Measurements from ENCODE around the gene CASKIN1.

CASKIN1 gene

DNA sequence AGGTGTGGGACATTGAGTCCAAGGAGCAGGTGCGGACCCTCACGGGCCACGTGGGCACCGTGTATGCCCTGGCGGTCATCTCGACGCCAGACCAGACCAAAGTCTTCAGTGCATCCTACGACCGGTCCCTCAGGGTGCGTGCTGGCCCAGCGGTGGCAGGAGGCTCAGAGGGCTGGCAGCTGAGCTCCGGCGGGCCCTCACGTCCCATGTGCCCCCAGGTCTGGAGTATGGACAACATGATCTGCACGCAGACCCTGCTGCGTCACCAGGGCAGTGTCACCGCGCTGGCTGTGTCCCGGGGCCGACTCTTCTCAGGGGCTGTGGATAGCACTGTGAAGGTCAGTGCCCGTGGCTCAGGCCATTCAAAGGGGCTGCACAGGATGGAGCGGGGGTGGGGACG lies 20.4 kb downstream of the CASKIN1 start:
- Histone ChIP-seq H3K4me1 (ENCODE audit: insufficient read depth, low read length) (no peaks in the 10 kb centered on the region), H3K4me3 (ENCODE audit: low read depth in 1 of 2, low read length in 2 of 2) (no peak overlapping the region), H3K27ac (ENCODE audit: low read depth, low read length) (no peak overlapping the region), H3K9ac (ENCODE audit: low read length) (no peak overlapping the region), H3K36me3 (ENCODE audit: insufficient read depth, low read length) (peaks cover 33% of the 10 kb centered on the region), H3K9me3 (ENCODE audit: low read length) (no peaks in the 10 kb centered on the region), H3K27me3 (ENCODE audit: control insufficient read depth in 1 of 2, insufficient read depth in 2 of 2, low read length in 2 of 2) (no peaks in the 10 kb centered on the region)

DNA sequence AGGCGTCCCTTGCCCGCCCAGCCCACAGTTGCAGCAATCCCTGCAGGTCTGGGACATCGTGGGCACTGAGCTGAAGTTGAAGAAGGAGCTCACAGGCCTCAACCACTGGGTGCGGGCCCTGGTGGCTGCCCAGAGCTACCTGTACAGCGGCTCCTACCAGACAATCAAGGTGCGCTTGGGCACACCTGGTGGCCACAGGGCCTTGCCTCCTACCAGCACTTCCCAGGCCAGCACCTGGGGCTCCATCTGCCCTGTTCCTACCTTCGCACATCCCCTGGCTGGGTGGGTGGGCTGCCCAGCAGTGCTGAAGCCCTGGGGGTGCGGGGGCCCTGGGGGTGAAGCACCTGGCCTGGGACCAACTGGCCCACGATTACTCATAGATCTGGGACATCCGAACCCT lies 21.0 kb downstream of the CASKIN1 start:
- Histone ChIP-seq H3K27me3 (ENCODE audit: control insufficient read depth in 1 of 2, insufficient read depth in 2 of 2, low read length in 2 of 2) (no peaks in the 10 kb centered on the region), H3K4me1 (ENCODE audit: insufficient read depth, low read length) (no peaks in the 10 kb centered on the region), H3K36me3 (ENCODE audit: insufficient read depth, low read length) (peaks cover 33% of the 10 kb centered on the region), H3K27ac (ENCODE audit: low read depth, low read length) (no peak overlapping the region), H3K9me3 (ENCODE audit: low read length) (no peaks in the 10 kb centered on the region), H3K9ac (ENCODE audit: low read length) (no peak overlapping the region), H3K4me3 (ENCODE audit: low read depth in 1 of 2, low read length in 2 of 2) (no peak overlapping the region)

DNA sequence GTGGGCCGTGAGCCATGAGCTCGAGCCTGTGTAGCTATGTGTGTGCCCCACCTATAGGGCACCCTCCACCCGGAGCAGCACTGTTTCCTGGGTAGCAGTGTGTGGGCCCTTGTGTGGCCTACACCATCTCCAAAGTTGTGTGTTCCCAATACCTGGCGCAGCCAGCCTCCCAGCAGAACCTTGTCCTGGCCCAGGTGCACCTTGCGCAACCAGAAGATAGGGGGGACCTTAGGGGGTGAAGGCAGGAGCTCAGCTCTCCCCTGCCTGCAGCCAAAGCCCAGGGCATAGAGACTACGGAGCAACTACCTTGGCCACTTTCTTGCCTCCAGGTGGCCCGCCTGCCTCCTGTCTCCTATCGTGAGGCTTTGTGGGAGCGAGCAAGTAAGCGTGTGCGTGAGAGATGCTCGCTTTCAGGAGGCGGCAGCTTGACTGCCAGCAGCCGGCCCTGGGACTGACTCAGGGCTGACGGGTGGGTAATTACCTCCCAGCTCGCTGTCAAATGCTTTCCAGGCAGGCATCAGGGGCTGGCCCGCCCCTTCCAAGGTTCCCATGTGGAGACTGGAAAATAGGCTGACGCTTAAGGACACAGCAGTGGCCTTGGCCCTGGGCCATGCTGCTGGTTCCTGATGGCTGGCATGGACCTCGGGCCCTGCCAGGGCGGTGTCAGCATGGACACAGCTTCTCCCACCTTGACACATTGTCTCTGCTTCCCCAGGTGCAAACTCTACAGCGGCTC lies 21.8 kb downstream of the CASKIN1 start:
- Histone ChIP-seq H3K27ac (ENCODE audit: low read depth, low read length) (no peak overlapping the region), H3K9ac (ENCODE audit: low read length) (no peak overlapping the region), H3K4me1 (ENCODE audit: insufficient read depth, low read length) (no peaks in the 10 kb centered on the region), H3K36me3 (ENCODE audit: insufficient read depth, low read length) (peaks cover 33% of the 10 kb centered on the region), H3K9me3 (ENCODE audit: low read length) (no peaks in the 10 kb centered on the region), H3K4me3 (ENCODE audit: low read depth in 1 of 2, low read length in 2 of 2) (no peak overlapping the region), H3K27me3 (ENCODE audit: control insufficient read depth in 1 of 2, insufficient read depth in 2 of 2, low read length in 2 of 2) (no peaks in the 10 kb centered on the region)

DNA sequence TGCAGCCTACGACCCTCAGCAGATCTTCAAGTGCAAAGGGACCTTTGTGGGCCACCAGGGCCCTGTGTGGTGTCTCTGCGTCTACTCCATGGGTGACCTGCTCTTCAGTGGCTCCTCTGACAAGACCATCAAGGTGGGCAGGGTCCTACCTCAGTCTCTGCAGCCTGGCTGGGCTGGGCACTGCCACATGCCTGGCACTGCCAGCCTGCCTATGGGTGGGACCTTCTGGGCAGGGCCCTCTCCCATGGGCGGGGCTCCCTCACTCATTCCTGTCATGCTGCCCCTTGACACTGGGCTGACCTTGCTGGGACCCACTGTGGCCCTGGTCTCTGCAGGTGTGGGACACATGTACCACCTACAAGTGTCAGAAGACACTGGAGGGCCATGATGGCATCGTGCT lies 22.5 kb downstream of the CASKIN1 start:
- Histone ChIP-seq H3K27me3 (ENCODE audit: control insufficient read depth in 1 of 2, insufficient read depth in 2 of 2, low read length in 2 of 2) (no peaks in the 10 kb centered on the region), H3K27ac (ENCODE audit: low read depth, low read length) (no peak overlapping the region), H3K9ac (ENCODE audit: low read length) (no peak overlapping the region), H3K4me3 (ENCODE audit: low read depth in 1 of 2, low read length in 2 of 2) (no peak overlapping the region), H3K4me1 (ENCODE audit: insufficient read depth, low read length) (no peaks in the 10 kb centered on the region), H3K36me3 (ENCODE audit: insufficient read depth, low read length) (peaks cover 33% of the 10 kb centered on the region), H3K9me3 (ENCODE audit: low read length) (no peaks in the 10 kb centered on the region)

DNA sequence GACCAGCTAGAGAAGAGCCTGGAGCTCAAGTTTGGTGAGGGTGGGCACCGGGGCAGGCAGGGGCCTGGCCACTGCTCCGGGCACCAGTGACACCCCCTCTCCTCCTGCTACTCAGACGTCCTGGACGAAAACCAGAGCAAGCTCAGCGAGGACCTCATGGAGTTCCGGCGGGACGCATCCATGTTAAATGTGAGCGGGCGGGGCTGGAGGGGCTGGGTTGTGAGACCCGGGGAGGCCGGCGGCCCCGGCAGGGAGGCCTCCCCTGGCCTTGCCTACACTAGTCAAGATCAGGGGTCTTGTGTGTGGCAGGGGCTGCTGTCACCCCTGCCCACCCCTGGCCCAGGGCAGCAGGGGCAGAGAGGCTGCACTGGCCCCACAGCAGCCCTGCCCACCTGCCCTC lies 23.0 kb downstream of the CASKIN1 start:
- no peak overlapping the region for H3K4me3 ChIP-seq (ENCODE audit: low read depth in 1 of 2, low read length in 2 of 2)
- no peak overlapping the region for H3K9ac ChIP-seq (ENCODE audit: low read length)
- H3K4me1 ChIP-seq (ENCODE audit: insufficient read depth, low read length) = no peaks in the 10 kb centered on the region
- H3K27ac ChIP-seq (ENCODE audit: low read depth, low read length) = no peak overlapping the region
- H3K9me3 ChIP-seq (ENCODE audit: low read length) = no peaks in the 10 kb centered on the region
- peaks cover 34% of the 10 kb centered on the region for H3K36me3 ChIP-seq (ENCODE audit: insufficient read depth, low read length)
- no peaks in the 10 kb centered on the region for H3K27me3 ChIP-seq (ENCODE audit: control insufficient read depth in 1 of 2, insufficient read depth in 2 of 2, low read length in 2 of 2)

DNA sequence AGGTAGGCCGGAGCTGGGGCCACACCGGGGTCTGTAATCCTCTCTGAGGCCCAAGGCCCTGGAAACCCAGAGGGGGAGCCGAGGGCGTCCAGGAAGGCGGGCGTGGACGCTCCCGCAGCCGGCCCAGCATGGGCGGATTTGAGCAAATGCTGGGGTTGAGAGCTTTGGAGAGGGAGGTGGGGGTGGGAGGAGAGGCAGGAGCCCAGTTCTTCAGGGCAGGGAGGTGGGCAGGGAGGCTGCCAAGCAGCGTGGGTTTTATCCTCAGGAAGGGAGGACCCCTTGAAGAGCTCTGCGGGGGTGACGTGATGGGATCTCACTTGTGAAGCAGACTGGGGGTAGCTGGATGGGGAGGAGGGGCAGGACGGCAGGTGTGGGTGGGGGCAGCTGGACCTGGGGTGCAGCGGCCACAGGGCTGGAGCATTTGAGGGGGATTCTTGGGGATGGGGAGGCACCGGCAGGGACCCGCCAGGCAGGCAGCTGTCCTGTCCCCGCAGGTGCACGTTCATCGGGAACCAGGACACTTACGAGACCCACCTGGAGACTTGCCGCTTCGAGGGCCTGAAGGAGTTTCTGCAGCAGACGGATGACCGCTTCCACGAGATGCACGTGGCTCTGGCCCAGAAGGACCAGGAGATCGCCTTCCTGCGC lies 23.6 kb downstream of the CASKIN1 start:
- no peak overlapping the region for H3K27ac ChIP-seq (ENCODE audit: low read depth, low read length)
- no peaks in the 10 kb centered on the region for H3K27me3 ChIP-seq (ENCODE audit: control insufficient read depth in 1 of 2, insufficient read depth in 2 of 2, low read length in 2 of 2)
- no peaks in the 10 kb centered on the region for H3K4me1 ChIP-seq (ENCODE audit: insufficient read depth, low read length)
- H3K4me3 ChIP-seq (ENCODE audit: low read depth in 1 of 2, low read length in 2 of 2) = no peak overlapping the region
- no peaks in the 10 kb centered on the region for H3K9me3 ChIP-seq (ENCODE audit: low read length)
- no peak overlapping the region for H3K9ac ChIP-seq (ENCODE audit: low read length)
- peaks cover 40% of the 10 kb centered on the region for H3K36me3 ChIP-seq (ENCODE audit: insufficient read depth, low read length)

DNA sequence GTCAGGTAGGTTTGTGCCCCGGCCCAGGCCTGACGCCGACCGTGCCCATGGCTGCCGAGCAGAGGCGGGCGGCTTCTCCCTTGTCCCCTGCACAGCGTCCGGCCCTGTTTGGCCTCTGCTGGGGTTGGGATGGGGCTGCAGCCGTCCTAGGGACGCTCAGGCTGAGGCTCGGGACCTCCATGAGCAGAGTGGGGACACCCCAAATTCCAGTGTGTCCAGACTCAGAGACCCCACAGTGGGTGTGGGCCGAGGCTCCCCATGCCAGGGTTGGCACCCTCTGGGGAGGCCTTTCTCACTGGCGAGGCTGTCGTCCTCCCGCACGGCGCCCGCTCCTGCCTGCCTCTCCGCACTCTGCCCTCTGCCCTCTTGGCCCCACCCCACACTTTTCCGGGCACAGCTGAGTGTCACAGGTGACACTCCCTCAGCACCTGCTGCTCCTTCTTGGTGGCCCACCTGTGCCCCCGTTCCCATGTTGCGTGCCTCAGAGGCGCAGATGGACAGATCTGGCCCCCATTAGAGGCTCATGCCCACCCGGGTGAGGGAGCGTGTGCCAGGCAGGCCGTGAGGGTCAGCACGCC lies 24.7 kb downstream of the CASKIN1 start:
- Histone ChIP-seq H3K36me3 (ENCODE audit: insufficient read depth, low read length) (peaks cover 50% of the 10 kb centered on the region), H3K27ac (ENCODE audit: low read depth, low read length) (no peak overlapping the region), H3K9ac (ENCODE audit: low read length) (no peak overlapping the region)

DNA sequence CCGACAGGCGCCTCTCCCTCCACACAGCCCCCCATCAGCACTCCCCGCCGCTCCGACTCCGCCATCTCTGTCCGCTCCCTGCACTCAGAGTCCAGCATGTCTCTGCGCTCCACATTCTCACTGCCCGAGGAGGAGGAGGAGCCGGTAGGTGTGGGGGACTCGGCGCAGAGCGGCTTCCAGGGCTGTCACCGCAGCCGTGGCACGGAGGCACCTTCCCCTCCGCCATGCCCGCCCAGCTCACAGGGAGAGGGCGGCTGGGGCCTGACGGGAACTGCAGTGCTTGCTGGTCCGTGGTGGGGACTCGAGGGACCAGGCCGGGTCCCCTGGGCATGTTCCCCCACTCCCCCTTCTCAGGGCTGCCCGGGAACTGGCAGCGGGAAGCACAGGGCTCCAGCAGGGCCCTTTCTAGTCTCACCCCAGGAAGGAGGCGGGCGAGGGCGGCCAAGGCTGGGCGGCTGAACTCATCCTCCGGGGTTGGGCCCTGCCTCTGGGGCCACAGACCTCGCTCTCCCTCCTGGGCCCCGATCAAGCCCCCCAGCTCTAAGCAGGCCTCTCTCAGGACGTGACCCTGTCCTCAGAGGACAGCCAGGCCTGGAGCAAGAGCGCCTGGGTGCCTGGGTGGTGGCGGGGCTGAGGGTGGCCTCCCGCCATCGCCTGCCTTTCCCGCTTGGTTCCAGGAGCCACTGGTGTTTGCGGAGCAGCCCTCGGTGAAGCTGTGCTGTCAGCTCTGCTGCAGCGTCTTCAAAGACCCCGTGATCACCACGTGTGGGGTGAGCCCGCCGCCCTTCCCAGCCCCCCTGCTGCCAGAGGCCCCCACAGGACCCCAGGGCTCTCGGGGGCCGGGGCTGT lies 25.6 kb downstream of the CASKIN1 start:
- H3K4me1 ChIP-seq (ENCODE audit: insufficient read depth, low read length) = no peaks in the 10 kb centered on the region
- no peaks in the 10 kb centered on the region for H3K9me3 ChIP-seq (ENCODE audit: low read length)
- no peak overlapping the region for H3K27ac ChIP-seq (ENCODE audit: low read depth, low read length)
- no peaks in the 10 kb centered on the region for H3K27me3 ChIP-seq (ENCODE audit: control insufficient read depth in 1 of 2, insufficient read depth in 2 of 2, low read length in 2 of 2)
- H3K9ac ChIP-seq (ENCODE audit: low read length) = no peak overlapping the region
- no peak overlapping the region for H3K4me3 ChIP-seq (ENCODE audit: low read depth in 1 of 2, low read length in 2 of 2)
- H3K36me3 ChIP-seq (ENCODE audit: insufficient read depth, low read length) = peaks cover 52% of the 10 kb centered on the region

More for the DNA sequence above, 24.7 kb downstream of the CASKIN1 start:
- H3K9me3 ChIP-seq (ENCODE audit: low read length) = no peaks in the 10 kb centered on the region
- H3K4me1 ChIP-seq (ENCODE audit: insufficient read depth, low read length) = no peaks in the 10 kb centered on the region
- no peak overlapping the region for H3K4me3 ChIP-seq (ENCODE audit: low read depth in 1 of 2, low read length in 2 of 2)
- H3K27me3 ChIP-seq (ENCODE audit: control insufficient read depth in 1 of 2, insufficient read depth in 2 of 2, low read length in 2 of 2) = no peaks in the 10 kb centered on the region

DNA sequence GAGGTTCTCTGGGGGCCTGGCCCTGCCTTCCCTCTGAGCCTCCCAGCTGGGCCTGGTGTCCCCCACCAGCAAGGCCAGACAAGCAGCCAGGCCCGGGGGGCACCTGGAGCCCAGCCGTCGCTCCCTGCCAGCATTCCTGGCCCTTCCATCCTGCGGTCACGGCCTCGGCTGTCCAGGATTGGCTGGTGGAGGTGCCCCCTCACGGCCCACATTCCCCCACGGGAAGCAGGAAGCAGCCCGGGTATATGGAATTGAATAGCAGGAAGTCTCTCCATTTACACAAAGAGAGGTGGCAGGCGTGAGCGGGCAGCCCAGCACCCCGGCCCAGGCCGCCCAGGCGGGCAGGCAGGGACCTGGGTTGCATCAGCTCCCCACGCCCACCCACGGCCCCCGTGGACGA lies 26.3 kb downstream of the CASKIN1 start:
- Histone ChIP-seq H3K27ac (ENCODE audit: low read depth, low read length) (no peak overlapping the region), H3K4me3 (ENCODE audit: low read depth in 1 of 2, low read length in 2 of 2) (no peak overlapping the region), H3K4me1 (ENCODE audit: insufficient read depth, low read length) (no peaks in the 10 kb centered on the region), H3K9me3 (ENCODE audit: low read length) (no peaks in the 10 kb centered on the region), H3K36me3 (ENCODE audit: insufficient read depth, low read length) (peaks cover 48% of the 10 kb centered on the region), H3K9ac (ENCODE audit: low read length) (no peak overlapping the region), H3K27me3 (ENCODE audit: control insufficient read depth in 1 of 2, insufficient read depth in 2 of 2, low read length in 2 of 2) (no peaks in the 10 kb centered on the region)

DNA sequence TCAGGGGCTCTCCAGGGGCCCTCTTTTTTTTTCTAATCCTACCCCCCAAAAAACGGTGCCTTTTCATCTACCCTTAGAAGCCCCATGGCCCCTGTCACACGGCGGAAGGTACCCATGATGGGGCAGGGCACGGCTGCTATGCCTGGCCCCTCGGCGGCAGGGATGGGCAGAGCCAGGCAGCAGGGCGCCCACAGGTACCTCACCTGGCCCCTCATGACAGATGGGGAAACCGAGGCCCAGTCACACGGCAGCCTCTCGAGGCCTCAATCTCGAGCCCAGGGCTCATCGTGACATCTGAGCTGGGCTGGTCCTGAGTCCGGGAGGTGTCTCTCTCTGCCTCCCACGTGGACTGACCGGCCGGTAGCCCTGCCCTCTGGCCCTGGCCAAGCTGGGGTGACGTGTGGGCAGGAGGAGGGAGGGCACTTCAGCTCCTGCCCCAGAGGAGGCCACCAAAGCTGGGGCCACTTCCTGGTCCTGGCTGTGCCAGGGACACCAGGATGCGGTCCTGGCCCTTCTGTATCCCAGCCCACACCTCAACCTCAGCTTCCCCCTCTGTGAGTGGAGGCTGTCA lies 29.3 kb downstream of the CASKIN1 start:
- peaks cover 29% of the 10 kb centered on the region for H3K36me3 ChIP-seq (ENCODE audit: insufficient read depth, low read length)

More for the DNA sequence above, 29.3 kb downstream of the CASKIN1 start:
- no peaks in the 10 kb centered on the region for H3K9me3 ChIP-seq (ENCODE audit: low read length)
- H3K9ac ChIP-seq (ENCODE audit: low read length) = no peak overlapping the region
- no peak overlapping the region for H3K4me3 ChIP-seq (ENCODE audit: low read depth in 1 of 2, low read length in 2 of 2)
- H3K27ac ChIP-seq (ENCODE audit: low read depth, low read length) = no peak overlapping the region
- H3K27me3 ChIP-seq (ENCODE audit: control insufficient read depth in 1 of 2, insufficient read depth in 2 of 2, low read length in 2 of 2) = no peaks in the 10 kb centered on the region
- H3K4me1 ChIP-seq (ENCODE audit: insufficient read depth, low read length) = no peaks in the 10 kb centered on the region
